Skeletal muscle tissue (tissue), 4 donors: Measurements from ENCODE around the gene GPX3. TPM values are rescaled to one million over a fixed set of nuclear protein-coding genes. Genes with fewer than 3 reads are reported as not detected.

Experiments used
- H3K27ac ChIP-seq: one replicate; pipeline ENCODE4 v1.7.0; 2013; ENCODE audit warnings: mild to moderate bottlenecking, low read depth, low read length, inconsistent platforms
- H3K27me3 ChIP-seq, 3 donors: one replicate each; pipeline ENCODE4 v1.7.0; 2013; ENCODE audit warnings: low read length in 3 of 3; ENCODE audit not compliant: control insufficient read depth in 3 of 3, insufficient read depth in 3 of 3
- H3K36me3 ChIP-seq, 3 donors: one replicate each; pipeline ENCODE4 v1.7.0; 2013; ENCODE audit warnings: low read length in 3 of 3; ENCODE audit not compliant: control insufficient read depth in 3 of 3, insufficient read depth in 3 of 3
- H3K4me1 ChIP-seq, 3 donors: one replicate each; pipeline ENCODE4 v1.7.0; 2013; ENCODE audit warnings: low read length in 3 of 3, mild to moderate bottlenecking in 3 of 3; ENCODE audit not compliant: control insufficient read depth in 3 of 3, insufficient read depth in 3 of 3
- H3K4me3 ChIP-seq, 3 donors: one replicate each; pipeline ENCODE4 v1.7.0; 2013; ENCODE audit warnings: low read length in 3 of 3
- H3K9ac ChIP-seq, 3 donors: one replicate each; pipeline ENCODE4 v1.7.0; 2013; ENCODE audit warnings: low read length in 3 of 3, mild to moderate bottlenecking in 3 of 3, moderate library complexity in 2 of 3, low read depth in 1 of 3
- H3K9me3 ChIP-seq, 3 donors: one replicate each; pipeline ENCODE4 v1.7.0; 2013; ENCODE audit warnings: low read length in 3 of 3; ENCODE audit not compliant: control insufficient read depth in 3 of 3
- total RNA-seq: library from RNA; depleted of rRNA; stranded (reverse); fragments of >200 nt; gene quantifications from one replicate; pipeline ENCODE4 v1.2.3, GENCODE V29; 2014
- donor health status: Osteomylitis.

Gene GPX3
- total RNA-seq, 1 donor from 2014 or later = 33.4 TPM

GRCh38 chr5:151008906-151009305, 11.5 kb upstream of the GPX3 start:
- Histone ChIP-seq H3K4me3 (no peak overlapping the region), H3K27ac (no peak overlapping the region), H3K9ac (no peak overlapping the region), H3K36me3 (no peaks in the 10 kb centered on the region), H3K9me3 (no peaks in the 10 kb centered on the region), H3K4me1 (peaks cover 27 to 34% (median 30%) of the 10 kb centered on the region in 3 donors), H3K27me3 (no peaks in the 10 kb centered on the region)

- Histone ChIP-seq H3K27me3 (no peaks in the 10 kb centered on the region), H3K36me3 (no peaks in the 10 kb centered on the region), H3K9me3 (no peaks in the 10 kb centered on the region), H3K27ac (no peak overlapping the region), H3K4me3 (no peak overlapping the region), H3K4me1 (peaks cover 0 to 11% (median 6%) of the 10 kb centered on the region in 3 donors), H3K9ac (no peak overlapping the region)
Observed at GRCh38 chr5:151012862-151013261, 7.5 kb upstream of the GPX3 start.

GRCh38 chr5:151014680-151015343, 5.6 kb upstream of the GPX3 start:
- no peaks in the 10 kb centered on the region for H3K36me3 ChIP-seq
- peaks cover under 1 to 10% (median 10%) of the 10 kb centered on the region in 3 donors for H3K4me1 ChIP-seq
- no peak overlapping the region for H3K4me3 ChIP-seq
- no peaks in the 10 kb centered on the region for H3K9me3 ChIP-seq
- no peak overlapping the region for H3K27ac ChIP-seq
- H3K27me3 ChIP-seq = no peaks in the 10 kb centered on the region
- H3K9ac ChIP-seq = no peak overlapping the region

GRCh38 chr5:151015974-151016587, 4.3 kb upstream of the GPX3 start:
- Histone ChIP-seq H3K27ac (no peak overlapping the region), H3K9ac (no peak overlapping the region), H3K9me3 (no peaks in the 10 kb centered on the region), H3K4me3 (no peak overlapping the region), H3K4me1 (peaks cover 10 to 18% (median 17%) of the 10 kb centered on the region in 3 donors), H3K27me3 (no peaks in the 10 kb centered on the region), H3K36me3 (no peaks in the 10 kb centered on the region)

GRCh38 chr5:151016700-151017099, 3.7 kb upstream of the GPX3 start:
- Histone ChIP-seq H3K27ac (no peak overlapping the region), H3K9me3 (no peaks in the 10 kb centered on the region), H3K4me1 (peaks cover 15 to 24% (median 23%) of the 10 kb centered on the region in 3 donors), H3K27me3 (no peaks in the 10 kb centered on the region), H3K4me3 (no peak overlapping the region), H3K9ac (no peak overlapping the region), H3K36me3 (no peaks in the 10 kb centered on the region)

- no peaks in the 10 kb centered on the region for H3K9me3 ChIP-seq
- H3K36me3 ChIP-seq = no peaks in the 10 kb centered on the region
- H3K27me3 ChIP-seq = no peaks in the 10 kb centered on the region
- peaks cover 26 to 36% (median 35%) of the 10 kb centered on the region in 3 donors for H3K4me1 ChIP-seq
- no peak overlapping the region for H3K27ac ChIP-seq
- H3K9ac ChIP-seq = no peak overlapping the region
- H3K4me3 ChIP-seq = no peak overlapping the region
Observed at GRCh38 chr5:151017897-151018296, 2.5 kb upstream of the GPX3 start.

GRCh38 chr5:151018846-151019245, 1.5 kb upstream of the GPX3 start:
- H3K4me1 ChIP-seq = peaks cover 35 to 45% (median 44%) of the 10 kb centered on the region in 3 donors
- H3K27ac ChIP-seq = no peak overlapping the region
- H3K36me3 ChIP-seq = peaks cover 0 to 2% (median 0%) of the 10 kb centered on the region in 3 donors
- no peak overlapping the region for H3K9ac ChIP-seq
- H3K9me3 ChIP-seq = no peaks in the 10 kb centered on the region
- no peaks in the 10 kb centered on the region for H3K27me3 ChIP-seq
- no peak overlapping the region for H3K4me3 ChIP-seq

- no peaks in the 10 kb centered on the region for H3K27me3 ChIP-seq
- no peaks in the 10 kb centered on the region for H3K9me3 ChIP-seq
- peaks cover 40 to 50% (median 49%) of the 10 kb centered on the region in 3 donors for H3K4me1 ChIP-seq
- no peak overlapping the region for H3K27ac ChIP-seq
- H3K36me3 ChIP-seq = peaks cover 0 to 2% (median 0%) of the 10 kb centered on the region in 3 donors
- no peak overlapping the region for H3K9ac ChIP-seq
- H3K4me3 ChIP-seq = no peak overlapping the region
Observed at GRCh38 chr5:151019331-151019730, 1.1 kb upstream of the GPX3 start.

GRCh38 chr5:151021746-151022145, 1.4 kb downstream of the GPX3 start:
- no peaks in the 10 kb centered on the region for H3K27me3 ChIP-seq
- H3K27ac ChIP-seq = peak overlapping the region; percentile 87
- peaks cover 64 to 71% (median 67%) of the 10 kb centered on the region in 3 donors for H3K4me1 ChIP-seq
- H3K9ac ChIP-seq = peak overlapping the region; percentile 77 to 95 (median 84)
- no peaks in the 10 kb centered on the region for H3K9me3 ChIP-seq
- peaks cover 7 to 19% (median 7%) of the 10 kb centered on the region in 3 donors for H3K36me3 ChIP-seq
- peak overlapping the region; percentile 71 to 91 (median 82) for H3K4me3 ChIP-seq

- peaks cover 71 to 79% (median 75%) of the 10 kb centered on the region in 3 donors for H3K4me1 ChIP-seq
- peak overlapping the region; percentile 87 for H3K27ac ChIP-seq
Observed at GRCh38 chr5:151022511-151023018, 2.2 kb downstream of the GPX3 start.

More at GRCh38 chr5:151022511-151023018, 2.2 kb downstream of the GPX3 start:
- Histone ChIP-seq H3K27me3 (no peaks in the 10 kb centered on the region), H3K36me3 (peaks cover 14 to 28% (median 15%) of the 10 kb centered on the region in 3 donors), H3K9ac (peak overlapping the region; percentile 7 to 77 (median 52)), H3K9me3 (no peaks in the 10 kb centered on the region), H3K4me3 (peak overlapping the region; percentile 71 to 91 (median 82))
